Bone marrow (tissue), 2 donors: ENCODE results near the gene CDH11.

Experiments
- DNase-seq, 2 donors: peaks; one replicate each; lab custom pipeline; 2025; lab: John Stamatoyannopoulos, UW

Gene CDH11

DNA sequence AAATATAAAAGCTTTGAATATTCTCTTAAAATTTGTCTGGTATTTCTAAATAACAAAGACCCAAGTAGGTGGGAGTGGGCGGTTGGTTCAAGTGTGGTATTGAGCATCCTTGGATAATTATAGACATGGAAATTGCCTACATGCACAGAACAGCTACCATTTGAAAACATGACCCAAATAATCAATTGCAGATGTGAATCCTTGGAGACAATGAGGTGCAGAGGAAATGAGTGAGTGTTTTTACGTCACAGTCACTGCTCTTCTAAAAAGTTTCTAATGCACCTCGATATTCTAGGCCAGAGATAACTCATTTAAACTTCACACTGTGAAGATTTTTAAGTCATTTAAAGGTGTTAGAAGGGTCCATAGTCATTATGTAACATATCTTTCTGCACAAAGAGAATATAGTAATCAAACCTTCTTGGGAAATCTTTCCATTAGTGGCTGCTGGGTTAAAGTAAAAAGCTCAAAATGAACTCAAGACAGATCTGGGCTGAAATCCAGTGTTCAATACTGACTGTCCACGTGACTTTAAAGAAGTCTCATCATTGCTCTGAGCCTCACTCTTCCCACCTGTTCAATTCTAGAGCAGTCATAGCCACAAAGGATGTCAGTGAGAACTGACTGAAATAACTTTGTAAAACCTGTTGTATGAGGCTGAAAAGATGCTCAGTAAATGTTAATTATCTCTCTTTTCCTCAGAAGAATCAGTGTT, 144.5 kb downstream of the CDH11 start:
- no peak for DNase-seq

DNA sequence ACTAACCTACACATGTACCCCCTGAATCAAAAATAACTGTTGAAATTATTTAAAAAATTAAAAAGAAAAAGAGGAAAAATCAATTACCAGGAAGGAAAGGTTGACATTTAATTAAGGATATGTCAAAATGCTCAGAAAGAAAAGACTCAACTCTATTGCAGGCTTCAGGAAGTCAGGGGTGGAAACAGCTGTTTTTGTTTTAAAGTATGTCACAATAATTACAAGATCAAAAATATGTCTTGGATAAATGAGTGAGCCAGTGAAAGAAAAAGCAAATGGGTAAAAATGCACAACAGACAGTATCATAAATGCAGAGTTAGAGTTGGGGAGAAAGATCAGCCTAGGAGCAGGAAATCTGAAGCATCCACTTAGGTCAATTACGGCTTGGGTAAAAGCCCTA, 146.0 kb downstream of the CDH11 start:
- no peak for DNase-seq

DNA sequence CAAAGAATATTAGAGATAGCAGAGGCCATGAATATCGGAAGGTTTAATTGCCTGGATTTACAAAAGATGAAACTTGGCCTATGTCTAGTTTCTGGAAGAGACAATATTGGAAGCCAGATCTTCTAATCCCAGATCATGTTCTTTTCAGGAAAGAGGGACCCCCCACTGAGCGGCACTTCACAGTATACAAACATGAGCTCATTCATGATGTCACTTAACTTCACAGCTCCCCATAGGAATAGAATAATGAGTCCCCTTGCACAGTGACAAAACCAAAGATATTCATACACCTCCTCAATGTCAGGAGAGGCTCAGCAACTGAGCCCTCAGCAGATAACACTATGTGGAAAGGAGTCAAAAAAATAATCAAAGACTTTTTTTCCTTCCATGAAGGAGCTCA, 147.5 kb downstream of the CDH11 start:
- no peak for DNase-seq

DNA sequence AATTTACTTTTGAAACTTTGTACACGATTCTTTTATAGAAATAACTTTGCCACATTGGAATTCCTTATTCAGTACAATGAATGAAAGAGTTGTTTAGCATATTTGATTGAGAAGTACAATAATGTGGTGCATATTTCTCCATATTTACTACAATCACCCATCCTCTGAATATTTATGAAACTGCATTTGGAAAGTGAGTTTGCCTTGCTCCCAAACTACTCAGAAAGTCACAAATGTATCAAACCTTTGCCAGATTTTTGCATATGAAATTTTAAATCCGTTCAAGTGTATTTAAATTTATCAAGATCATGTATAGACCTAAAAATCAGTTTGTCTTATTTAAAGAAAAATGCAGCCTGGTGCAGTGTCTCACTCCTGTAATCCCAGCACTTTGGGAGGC, 148.7 kb downstream of the CDH11 start:
- no peak for DNase-seq

DNA sequence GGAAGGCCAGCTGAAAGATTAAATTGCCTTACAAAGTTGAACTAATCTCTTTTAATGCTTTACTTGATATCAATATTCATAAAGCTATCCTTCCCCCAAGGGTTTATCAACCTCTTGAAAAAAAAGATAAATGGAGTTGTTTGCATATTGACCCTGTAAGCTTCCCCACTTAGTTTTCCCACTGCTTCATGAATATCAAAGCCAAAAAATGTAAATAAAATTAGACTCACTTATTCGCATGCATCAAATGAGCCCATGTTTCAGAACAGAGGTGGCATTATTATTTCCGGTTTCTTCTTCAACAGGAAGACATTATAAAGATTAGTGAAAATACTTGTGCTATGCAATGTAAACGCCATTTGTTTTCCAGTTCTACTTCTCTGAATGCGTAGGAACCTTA, 150.7 kb downstream of the CDH11 start:
- no peak for DNase-seq

DNA sequence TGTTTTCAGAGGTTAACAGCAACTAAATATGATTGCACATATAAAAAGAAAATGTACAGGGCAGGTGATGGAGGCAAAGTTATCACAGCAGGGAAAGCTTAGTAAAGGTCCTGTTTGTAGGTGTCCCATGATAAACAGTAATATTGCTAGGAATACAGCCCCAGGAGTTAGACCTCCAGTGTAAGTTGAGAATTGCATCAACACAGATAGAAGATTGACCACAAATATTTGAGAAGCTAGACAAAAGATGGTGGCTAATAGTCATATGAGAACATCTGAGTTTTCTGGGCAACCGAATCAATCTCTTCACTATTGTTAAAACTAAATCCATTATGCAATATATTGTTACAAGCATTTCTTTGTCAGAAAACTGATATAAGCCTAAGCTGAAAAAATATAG, 152.6 kb downstream of the CDH11 start:
- DNase-seq = no peak

DNA sequence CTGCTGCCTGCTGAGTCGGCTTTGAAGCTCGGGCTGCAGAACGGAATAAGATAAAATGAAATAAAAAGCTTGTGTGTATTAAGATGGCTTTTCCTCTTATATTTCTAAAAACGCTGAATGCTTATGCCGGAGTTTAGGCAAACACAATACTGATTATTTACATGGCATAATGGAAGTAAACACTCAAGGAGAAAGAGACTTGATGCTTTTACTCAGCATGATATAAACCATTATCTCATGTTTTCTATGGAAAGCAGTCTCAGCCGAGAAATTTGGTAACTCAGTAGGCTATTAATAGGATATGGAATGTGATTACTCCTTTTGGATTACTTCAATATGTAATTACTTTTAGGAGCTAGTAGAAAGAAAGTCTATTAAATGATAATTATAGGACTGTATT, 153.3 kb downstream of the CDH11 start:
- DNase-seq = no peak

DNA sequence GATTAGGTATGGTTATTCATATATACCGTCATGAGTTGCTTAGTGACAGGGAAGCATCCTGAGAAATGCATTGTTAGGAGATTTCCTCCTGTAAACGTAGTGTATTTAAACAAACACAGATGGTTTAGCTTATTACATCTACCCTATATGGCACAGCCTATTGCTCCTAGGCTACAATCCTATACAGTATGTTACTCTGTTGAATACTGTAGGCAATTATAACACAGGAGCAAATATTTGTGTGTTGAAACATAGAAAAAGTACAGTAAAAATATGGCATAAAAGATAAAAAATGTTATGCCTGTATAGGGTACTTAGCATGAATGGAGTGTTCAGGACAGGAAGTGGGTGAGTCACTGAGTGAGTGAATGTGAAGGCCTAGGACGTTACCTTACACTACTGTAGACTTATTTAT, 157.7 kb downstream of the CDH11 start:
- DNase-seq = no peak

DNA sequence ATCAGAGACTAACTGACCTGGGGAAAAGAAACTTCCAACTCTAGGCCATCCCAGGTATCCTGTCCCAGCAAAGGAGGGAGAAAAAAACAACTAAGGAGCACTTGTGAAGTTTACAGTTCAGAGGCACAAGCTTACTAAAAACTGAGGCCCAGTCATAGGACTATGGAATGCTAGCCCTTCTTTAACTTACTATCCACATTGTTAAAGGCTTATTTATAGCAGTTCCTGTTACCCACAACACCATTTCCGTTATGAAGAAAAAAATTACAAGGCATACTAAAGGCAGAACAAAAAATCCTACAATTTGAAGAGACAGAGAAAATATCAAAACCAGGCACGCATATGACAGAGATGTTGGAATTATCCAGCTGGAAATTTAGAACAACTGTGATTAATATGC, 159.1 kb downstream of the CDH11 start:
- DNase-seq = no peak

DNA sequence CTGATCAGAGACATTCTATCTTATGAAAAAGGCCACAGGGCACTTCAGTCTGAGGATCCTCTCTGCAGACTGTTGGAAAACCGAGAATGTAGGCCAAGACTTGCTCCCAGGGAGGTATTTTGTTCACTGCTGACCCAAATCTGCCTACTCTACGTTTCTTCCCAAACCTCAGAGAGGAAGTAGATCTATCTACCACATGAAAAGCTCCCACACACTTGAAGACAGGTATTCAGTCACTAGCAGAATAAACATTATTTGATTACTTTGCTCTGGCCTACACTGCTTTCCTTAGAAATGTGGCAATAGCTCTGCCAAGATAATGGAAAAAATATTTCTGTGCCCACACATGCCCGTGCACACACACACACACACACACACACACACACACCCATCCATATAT, 164.6 kb downstream of the CDH11 start:
- DNase-seq = no peak

DNA sequence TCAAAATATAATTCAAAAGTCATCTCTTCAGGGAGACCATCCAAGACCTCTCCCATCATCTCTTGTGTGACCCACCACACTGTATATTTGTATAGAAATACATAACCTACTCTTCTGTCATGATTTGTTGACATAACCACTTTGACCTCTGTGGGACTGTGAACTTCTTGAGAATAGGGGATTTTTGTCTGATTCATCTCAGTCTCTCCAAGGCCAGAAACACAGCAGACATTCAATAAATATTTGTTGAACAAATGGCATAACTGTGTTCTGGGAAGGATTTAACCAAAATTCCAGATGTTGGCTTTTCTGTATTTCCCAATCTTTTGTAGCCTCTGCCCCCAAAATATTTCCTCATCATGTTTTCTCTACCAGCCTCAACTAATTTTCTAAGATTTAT, 169.7 kb downstream of the CDH11 start:
- no peak for DNase-seq

DNA sequence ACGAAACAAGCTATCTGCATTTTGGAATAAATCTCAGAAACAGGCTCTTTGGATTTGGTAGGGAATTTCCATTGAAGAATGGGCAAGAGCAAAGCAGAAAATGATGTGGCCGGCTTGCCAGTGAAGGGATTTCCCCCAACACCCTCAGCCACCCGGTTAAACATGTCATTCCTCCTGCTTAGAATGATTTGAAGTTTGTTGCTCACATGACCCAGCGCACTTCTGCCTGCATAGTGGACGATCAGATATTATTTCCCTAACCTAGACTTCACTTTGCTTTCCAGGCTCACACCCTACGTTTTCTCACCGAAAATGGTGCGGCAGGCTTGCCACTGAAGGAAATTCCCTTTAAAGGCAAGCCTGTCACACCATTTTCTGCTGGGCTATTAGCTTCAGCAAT, 170.7 kb downstream of the CDH11 start:
- no peak for DNase-seq

DNA sequence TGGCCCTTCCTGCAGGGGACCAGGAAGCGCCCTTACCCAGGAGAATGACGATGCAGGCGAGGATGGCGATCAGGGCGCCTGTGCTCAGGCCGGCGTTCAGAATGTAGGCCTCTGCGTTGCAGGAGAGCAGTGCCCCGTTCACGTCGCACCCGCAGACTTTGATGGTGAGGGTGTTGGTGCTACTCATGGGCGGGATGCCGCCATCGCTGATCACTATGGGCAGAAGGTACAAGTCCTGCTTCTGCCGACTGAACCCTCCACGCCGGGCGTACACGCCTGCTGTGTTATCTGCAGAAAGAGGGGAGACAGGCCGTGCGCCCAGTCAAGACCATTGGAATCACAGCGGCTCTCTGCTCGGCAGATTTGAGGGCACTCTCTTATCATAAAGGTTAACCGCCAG, 171.1 kb downstream of the CDH11 start:
- DNase-seq = no peak

DNA sequence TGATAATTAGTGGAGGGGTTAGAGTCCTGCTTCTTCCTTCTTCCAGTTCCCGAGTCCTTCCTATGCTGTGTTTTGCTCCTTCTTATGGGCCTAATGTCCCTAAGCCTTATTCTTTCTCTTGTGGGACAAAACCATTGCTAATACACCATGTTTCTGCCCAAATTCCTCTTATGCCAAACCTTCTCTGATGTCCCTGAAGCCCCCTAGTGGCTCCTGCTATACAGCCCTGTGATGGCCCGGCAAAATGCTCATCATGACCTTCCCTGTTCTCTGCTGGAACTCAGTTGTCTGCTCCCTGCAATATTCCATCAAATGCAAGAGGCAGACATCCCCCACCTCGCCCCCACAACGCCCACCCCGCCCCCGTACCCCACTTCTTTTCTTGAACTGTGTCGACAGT, 171.6 kb downstream of the CDH11 start:
- no peak for DNase-seq

DNA sequence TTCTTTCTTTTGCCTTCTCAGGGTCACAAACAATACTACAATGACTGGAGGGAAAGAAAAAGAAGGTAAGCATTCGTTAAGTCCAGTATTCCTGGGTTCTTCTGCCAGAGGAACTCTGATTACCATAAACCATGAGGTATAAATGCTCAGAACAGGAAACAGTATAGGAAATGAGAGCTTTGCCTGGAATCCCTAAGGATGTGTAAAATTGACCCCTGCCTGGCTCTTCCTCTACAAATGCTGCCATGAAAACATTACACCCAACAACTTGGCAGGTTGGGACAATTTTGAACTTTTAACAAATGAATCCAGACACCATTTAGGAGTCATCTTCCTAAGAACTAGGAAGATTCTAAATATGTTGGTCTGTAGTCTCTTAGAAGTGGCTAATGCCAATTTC, 173.8 kb downstream of the CDH11 start:
- DNase-seq = no peak

DNA sequence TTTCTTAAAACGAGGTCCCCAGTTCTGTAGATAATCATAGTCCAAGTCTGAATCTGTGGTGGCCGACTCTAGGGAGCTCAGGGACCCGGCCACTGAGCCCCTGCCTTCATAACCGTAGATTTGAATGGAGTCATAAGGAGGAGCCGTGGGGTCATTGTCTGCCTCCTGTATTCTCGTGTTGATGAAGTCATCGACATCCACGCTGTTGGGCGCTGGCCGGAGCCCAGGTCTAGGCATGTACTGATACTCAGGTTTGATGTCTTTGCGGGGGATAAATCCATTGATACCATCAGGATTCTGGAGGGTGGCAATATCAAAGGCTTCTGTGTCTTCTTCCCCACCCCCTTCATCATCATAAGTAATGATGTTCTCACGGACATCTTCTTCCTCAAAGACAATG, 174.2 kb downstream of the CDH11 start:
- DNase-seq = no peak

DNA sequence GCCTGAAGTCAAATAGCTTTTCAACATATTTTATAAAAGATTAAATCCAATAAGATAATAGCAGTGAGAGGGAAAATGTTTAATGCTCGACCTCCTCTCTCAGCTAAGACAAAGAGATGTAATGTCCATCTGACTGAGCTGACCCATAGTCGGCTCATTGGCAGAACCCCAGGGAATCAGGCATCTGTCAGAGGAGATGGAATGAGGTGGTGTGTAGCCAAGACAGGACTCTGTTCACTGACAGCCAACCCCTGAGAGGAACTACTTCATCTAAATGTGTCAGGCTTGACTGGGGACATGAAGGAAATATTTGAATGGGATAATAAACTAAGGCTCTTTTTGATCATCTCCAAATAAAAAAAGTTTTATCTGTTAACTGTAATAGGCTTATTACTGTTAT, 188.0 kb downstream of the CDH11 start:
- DNase-seq = no peak

DNA sequence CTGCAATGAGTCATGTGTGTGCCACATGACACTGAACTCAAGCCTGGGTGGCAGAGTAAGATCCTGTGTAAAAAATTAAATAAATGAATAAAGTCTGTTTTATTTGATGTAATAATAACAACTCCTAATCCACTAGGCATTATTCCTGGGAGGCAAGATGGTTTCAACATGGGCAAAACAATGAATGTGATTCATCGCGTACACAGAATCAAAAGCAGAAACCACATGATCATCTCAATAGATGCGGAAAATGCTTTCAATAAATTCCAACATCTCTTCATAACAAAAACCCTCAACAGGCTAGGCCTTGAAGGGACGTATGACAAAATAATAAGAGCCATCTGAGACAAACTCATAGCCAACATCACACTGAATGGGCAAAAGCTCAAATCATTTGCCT, 195.4 kb downstream of the CDH11 start:
- DNase-seq = no peak

DNA sequence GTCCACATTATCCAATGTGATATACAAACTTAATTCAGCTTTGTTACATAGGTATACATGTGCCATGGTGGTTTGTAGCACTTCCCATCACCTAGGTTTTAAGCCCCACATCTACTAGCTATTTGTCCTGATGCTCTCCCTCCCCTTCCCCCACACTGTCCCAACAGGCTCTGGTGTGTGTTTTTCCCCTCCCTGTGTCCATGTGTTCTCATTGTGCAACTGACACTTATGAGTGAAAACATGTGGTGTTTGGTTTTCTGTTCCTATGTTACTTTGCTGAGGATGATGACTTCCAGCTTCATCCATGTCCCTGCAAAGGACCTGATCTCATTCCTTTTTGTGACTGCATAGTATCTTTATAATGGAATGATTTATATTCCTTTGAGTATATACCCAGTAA, 196.7 kb downstream of the CDH11 start:
- no peak for DNase-seq

DNA sequence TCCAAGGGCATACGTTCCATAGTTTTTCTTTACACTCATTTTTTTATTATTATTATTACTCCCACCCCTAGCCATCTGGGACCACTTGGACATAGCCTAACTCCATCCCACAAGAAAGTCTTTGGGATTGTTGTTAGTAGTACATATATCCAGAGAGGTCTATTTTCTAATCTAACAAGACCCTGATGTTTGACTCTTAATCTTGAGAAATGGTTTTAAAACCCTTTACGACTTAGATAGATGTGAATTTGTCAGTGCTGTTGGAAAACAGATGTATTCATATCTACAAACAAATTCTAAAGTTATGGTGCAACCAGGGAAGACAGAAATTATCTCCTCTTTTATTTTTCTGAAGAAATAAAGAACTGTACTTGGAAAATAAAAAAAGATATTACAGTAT, 197.8 kb downstream of the CDH11 start:
- DNase-seq = no peak

DNA sequence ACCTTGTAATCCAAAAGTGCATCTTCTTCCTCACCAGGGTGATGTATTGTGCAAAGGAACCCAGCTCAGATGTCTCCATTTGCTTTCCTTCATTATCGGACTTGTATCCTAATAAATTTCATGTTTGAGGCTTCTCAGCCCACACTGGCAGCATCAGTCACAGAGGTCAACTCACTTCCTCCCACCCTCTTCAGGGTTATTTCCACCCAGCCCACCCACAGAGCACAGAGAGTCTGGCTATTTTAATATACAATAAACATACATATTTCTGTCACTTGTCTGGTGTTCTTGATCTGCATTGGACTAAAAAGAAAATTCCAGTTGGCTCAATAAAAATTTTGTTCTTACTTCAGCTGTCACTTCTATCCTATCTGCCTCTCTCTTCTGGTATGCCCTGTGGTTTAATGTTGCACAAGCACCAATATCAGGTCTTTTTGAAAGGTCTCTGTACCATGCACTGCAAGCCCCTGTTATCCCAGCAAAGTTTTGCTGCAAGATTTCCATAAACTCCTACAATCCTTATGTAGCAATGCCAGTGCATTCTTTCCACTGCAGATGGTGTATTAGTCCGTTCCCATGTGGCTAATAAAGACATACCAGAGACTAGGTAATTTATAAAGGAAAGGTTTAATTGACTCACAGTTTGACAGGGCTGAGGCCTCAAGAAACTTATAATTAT, 201.8 kb downstream of the CDH11 start:
- DNase-seq = no peak

DNA sequence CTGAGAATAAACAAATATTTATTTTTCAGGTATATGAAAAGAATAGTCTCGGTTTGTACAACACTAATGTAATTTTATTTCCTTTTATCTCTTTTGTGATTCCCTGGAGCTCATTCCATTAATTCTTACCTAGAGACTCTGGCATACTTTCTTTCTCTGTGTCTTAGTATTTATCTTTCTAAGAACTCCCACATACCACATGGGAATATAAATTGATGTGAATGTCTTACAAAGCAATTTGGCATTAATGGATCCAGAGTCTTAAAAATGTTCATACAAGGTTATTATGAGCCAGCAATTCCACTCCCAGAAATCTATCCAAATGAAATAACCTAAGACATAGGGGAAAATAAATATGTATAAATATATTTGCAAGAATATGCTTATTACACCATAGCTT, 202.7 kb downstream of the CDH11 start:
- no peak for DNase-seq

DNA sequence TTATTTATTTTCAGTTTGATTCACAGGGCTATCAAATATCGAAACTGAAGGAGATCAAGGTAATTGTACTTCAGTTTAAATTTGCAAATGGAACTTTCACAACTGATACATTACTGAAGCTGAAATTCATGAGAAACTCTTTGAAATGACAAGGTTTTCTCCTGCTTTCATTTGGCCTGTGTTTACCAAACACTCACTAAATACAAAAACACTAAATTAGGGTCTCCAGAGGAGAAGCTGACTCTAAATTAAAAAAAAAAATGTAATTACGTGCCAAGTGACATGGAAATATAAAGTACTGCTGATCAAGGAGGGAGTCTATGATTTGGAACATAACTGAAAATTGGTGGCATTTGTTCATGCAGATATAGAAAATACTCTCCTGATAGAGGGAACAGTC, 205.8 kb downstream of the CDH11 start:
- no peak for DNase-seq

DNA sequence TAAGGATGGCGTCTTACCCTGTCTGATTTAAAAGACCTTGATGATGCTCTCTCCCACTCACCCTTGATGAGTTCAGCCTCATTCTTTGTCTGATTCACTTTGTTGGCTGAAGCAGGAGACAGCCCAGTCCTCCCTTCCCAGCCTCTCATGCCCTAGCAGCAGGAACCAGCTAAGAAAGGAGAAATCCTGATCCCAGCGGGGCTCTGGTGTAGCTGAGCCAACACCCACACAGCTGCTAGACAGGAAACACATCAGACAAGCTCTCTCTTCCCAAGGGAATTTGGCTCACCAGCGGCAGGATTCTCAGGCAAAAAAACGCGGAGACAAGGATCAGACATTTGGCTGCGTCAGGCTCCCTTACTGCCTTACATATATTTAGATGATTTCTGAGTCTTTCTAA, 211.5 kb downstream of the CDH11 start:
- no peak for DNase-seq
